Vagina (tissue), 2 donors: Measurements from ENCODE around the gene DLEU7. TPM values are rescaled to one million over a fixed set of nuclear protein-coding genes. Genes with fewer than 3 reads are reported as not detected.

Experiments
- DNase-seq, 2 donors: peaks; one replicate each; pipeline ENCODE4 v3.0.0-alpha.2; 2017; ENCODE audit errors: extremely low spot score in 2 of 2
- H3K27ac ChIP-seq: fragments of 200-600 bp; sonication (generic); one replicate; pipeline ENCODE4 v1.5.1; 2019
- H3K27me3 ChIP-seq: fragments of 200-600 bp; sonication (generic); one replicate; pipeline ENCODE4 v1.5.1; 2019
- H3K36me3 ChIP-seq, 2 donors: fragments of 200-600 bp; sonication (generic); one replicate each; pipeline ENCODE4 v1.5.1; 2017 to 2019
- H3K4me1 ChIP-seq: fragments of 200-600 bp; sonication (generic); one replicate; pipeline ENCODE4 v1.5.1; 2019
- H3K4me3 ChIP-seq, 2 donors: fragments of 200-600 bp; sonication (generic); 1 replicate in 1 of 2; 2 replicates in 1 of 2; pipeline ENCODE4 v1.5.1; 2016 to 2019
- H3K9me3 ChIP-seq: fragments of 200-600 bp; sonication (generic); one replicate; pipeline ENCODE4 v1.5.1; 2019
- CTCF ChIP-seq, 3 experiments: fragments of 450-650 bp in 2 of 3; fragments of 200-600 bp in 1 of 3; sonication (generic) in 1 of 3; IDR thresholded peaks; one replicate each; pipeline ENCODE4 v1.5.1; 2017 to 2019; ENCODE audit warnings: antibody characterized with exemption in 3 of 3, mild to moderate bottlenecking in 2 of 3, moderate library complexity in 2 of 3
- POLR2A ChIP-seq, 2 donors: fragments of 450-650 bp; IDR thresholded peaks; one replicate each; pipeline ENCODE4 v1.6.1; 2017; ENCODE audit warnings: antibody characterized with exemption in 2 of 2, mild to moderate bottlenecking in 2 of 2, moderate library complexity in 2 of 2
- POLR2AphosphoS5 ChIP-seq, 2 donors: sonication (generic); formaldehyde crosslinking; IDR thresholded peaks; one replicate each; pipeline ENCODE4 v1.9.0; 2017; ENCODE audit warnings: antibody characterized with exemption in 2 of 2, mild to moderate bottlenecking in 2 of 2, low read depth in 1 of 2; ENCODE audit not compliant: insufficient read depth in 1 of 2
- intact Hi-C: fragments of 100-400 bp; cut with DNase I; formaldehyde crosslinking; loops from one replicate; pipeline ENCODE4 v1.15.1; 2023
- total RNA-seq: library from RNA; depleted of rRNA; stranded (reverse); fragments of >200 nt; gene quantifications from one replicate; pipeline ENCODE4 v1.2.3, GENCODE V29; 2016

The DLEU7 gene
- total RNA-seq, 1 donor from 2014 or later: not detected

- intact Hi-C loops: no loop called here
- Histone ChIP-seq H3K4me3 (no peak overlapping the region), H3K27ac (no peak overlapping the region), H3K4me1 (no peaks in the 10 kb centered on the region), H3K36me3 (no peaks in the 10 kb centered on the region), H3K27me3 (no peaks in the 10 kb centered on the region), H3K9me3 (no peaks in the 10 kb centered on the region)
- TF ChIP-seq CTCF (IDR thresholded peaks at IDR 0.05) (no peak), POLR2AphosphoS5 (IDR thresholded peaks at IDR 0.05; ENCODE audit: insufficient read depth in 1 of 2, low read depth in 1 of 2) (no peak), POLR2A (IDR thresholded peaks at IDR 0.05) (no peak)
- no peak for DNase-seq
Measured at GRCh38 chr13:50787316-50788195, 55.9 kb downstream of the DLEU7 start.

- H3K4me1 ChIP-seq: no peaks in the 10 kb centered on the region
- TF ChIP-seq POLR2AphosphoS5 (IDR thresholded peaks at IDR 0.05; ENCODE audit: insufficient read depth in 1 of 2, low read depth in 1 of 2) (no peak), POLR2A (IDR thresholded peaks at IDR 0.05) (no peak), CTCF (IDR thresholded peaks at IDR 0.05) (no peak)
- no peak overlapping the region for H3K4me3 ChIP-seq
- H3K27ac ChIP-seq: no peak overlapping the region
- no peaks in the 10 kb centered on the region for H3K9me3 ChIP-seq
- H3K36me3 ChIP-seq: no peaks in the 10 kb centered on the region
- H3K27me3 ChIP-seq: no peaks in the 10 kb centered on the region
- no peak for DNase-seq
- intact Hi-C loops: no loop called here
Measured at GRCh38 chr13:50783717-50784290, 59.7 kb downstream of the DLEU7 start.

DNA sequence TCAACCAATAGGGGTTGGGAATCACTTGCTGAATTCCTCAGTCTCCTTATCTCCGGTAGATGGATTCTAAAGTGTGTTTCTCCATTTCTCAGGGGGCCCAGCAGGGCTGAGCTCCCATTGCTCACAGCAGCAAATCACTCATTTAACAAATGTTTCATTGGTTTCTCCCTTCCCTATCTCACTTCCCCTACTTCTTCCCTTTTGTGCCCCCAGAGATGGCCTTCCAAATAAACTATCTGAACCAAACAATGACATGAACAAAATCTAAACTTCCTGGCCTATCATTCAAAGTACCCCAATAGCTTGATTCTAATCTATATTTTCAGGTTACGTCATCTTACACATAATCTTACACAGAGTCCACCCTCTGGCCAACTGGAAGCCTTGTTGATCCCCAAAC, 60.4 kb downstream of the DLEU7 start:
- Histone ChIP-seq H3K4me1 (no peaks in the 10 kb centered on the region), H3K9me3 (no peaks in the 10 kb centered on the region), H3K36me3 (no peaks in the 10 kb centered on the region), H3K27ac (no peak overlapping the region), H3K4me3 (no peak overlapping the region), H3K27me3 (no peaks in the 10 kb centered on the region)
- no peak for TF ChIP-seq POLR2AphosphoS5 (IDR thresholded peaks at IDR 0.05; ENCODE audit: insufficient read depth in 1 of 2, low read depth in 1 of 2)
- TF ChIP-seq CTCF (IDR thresholded peaks at IDR 0.05): no peak
- TF ChIP-seq POLR2A (IDR thresholded peaks at IDR 0.05): no peak
- DNase-seq: no peak
- intact Hi-C loops: no loop called here

DNA sequence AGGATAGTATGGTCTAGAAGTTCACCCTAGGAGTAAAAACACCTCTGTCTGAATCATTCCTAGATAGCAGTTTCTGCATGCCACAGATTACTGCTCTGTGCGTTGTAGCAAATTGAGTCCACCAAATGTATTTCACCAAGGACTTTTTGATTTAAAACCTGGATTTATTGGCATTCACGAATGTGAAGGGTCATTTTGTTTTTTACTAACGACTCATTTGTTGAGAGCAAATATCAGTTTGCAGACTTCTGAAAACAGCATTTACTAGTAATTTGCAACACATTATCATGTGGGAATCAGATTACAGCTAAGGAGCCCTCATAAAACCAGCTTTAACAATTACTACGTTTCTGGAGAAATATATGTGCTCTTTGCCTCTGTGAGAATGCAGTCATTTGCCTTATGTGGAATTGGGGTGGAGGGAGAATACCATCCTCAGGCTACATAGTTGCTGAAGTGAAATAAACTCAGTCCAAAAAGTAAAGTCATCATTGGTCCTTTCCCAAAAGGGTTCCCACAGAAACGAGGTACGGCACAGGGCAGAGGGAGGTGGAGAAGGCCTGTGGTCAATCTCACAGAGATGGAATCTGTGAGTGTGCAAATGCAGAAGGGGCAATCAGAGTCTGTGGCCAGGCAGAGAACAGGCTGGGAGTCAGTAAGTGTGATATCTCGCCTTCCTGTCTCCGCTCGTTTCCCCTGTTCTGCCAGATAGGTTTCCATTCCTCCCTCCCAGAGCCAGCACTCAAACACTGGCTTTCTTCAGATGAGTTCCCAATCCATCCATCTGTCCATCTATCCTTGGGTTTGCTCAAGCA, 63.1 kb downstream of the DLEU7 start:
- DNase-seq: no peak
- Histone ChIP-seq H3K36me3 (no peaks in the 10 kb centered on the region), H3K9me3 (peaks cover 4% of the 10 kb centered on the region), H3K27ac (no peak overlapping the region), H3K4me3 (no peak overlapping the region), H3K27me3 (no peaks in the 10 kb centered on the region), H3K4me1 (no peaks in the 10 kb centered on the region)
- TF ChIP-seq POLR2A (IDR thresholded peaks at IDR 0.05): no peak
- no peak for TF ChIP-seq POLR2AphosphoS5 (IDR thresholded peaks at IDR 0.05; ENCODE audit: insufficient read depth in 1 of 2, low read depth in 1 of 2)
- intact Hi-C loops: no loop called here

- Histone ChIP-seq H3K27ac (no peak overlapping the region), H3K4me3 (no peak overlapping the region), H3K9me3 (peaks cover 4% of the 10 kb centered on the region), H3K36me3 (no peaks in the 10 kb centered on the region), H3K27me3 (no peaks in the 10 kb centered on the region), H3K4me1 (no peaks in the 10 kb centered on the region)
- no peak for DNase-seq
- intact Hi-C loops: no loop called here
- TF ChIP-seq POLR2A (IDR thresholded peaks at IDR 0.05): no peak
- no peak for TF ChIP-seq POLR2AphosphoS5 (IDR thresholded peaks at IDR 0.05; ENCODE audit: insufficient read depth in 1 of 2, low read depth in 1 of 2)
- no peak for TF ChIP-seq CTCF (IDR thresholded peaks at IDR 0.05)
Measured at GRCh38 chr13:50779443-50780200, 63.9 kb downstream of the DLEU7 start.
